Measurements from ENCODE around the gene ARID1A.

- TF ChIP-seq CTCF (IDR thresholded peaks at IDR 0.05) (peak; percentile 46 to 80 (median 61)), POLR2A (IDR thresholded peaks at IDR 0.05) (no peak)
These were observed 18.3 kb upstream of the ARID1A start for GRCh38 chr1:26677306-26678115.
